ENCODE results near the gene LRMDA.

The LRMDA gene

DNA sequence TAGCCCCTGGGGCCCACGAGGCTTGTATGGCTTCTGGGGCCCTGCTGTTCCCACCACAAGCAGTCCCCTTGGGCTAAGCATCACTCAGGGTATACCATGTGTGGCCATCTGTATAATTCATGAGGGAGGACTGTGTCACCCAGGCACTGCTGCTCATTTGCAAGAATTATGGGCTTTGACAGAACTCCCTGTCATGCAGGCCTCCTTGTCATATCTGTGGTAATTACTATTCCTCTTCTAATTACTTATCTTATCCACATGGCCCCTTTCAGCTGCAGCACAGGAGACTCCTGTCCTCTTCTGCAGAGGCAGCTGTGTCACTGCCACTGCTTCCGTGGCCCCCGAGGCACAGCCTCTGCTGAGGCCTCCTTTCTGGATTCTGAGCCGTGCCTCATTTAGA, 46.3 kb downstream of the LRMDA start:
- no peak for DNase-seq

DNA sequence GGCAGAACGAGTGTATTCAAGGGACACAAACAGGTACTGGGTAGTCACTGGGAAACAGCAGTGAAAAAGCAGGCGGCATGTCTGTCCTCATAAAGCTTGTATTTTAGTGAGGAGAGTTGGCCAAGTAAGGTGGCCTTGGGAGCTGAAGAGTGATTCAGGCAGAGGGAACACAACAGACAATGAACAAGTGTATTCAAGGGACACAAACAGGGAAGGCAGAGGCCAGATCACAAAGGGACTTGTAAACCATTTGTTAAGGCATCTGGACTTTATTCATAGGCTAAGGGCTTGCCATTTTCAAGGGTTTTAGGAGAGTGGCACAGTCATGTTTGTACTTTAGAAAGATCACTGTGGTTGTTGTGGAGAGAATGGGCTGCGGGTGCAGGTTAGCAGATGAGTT, 49.0 kb downstream of the LRMDA start:
- DNase-seq: no peak

DNA sequence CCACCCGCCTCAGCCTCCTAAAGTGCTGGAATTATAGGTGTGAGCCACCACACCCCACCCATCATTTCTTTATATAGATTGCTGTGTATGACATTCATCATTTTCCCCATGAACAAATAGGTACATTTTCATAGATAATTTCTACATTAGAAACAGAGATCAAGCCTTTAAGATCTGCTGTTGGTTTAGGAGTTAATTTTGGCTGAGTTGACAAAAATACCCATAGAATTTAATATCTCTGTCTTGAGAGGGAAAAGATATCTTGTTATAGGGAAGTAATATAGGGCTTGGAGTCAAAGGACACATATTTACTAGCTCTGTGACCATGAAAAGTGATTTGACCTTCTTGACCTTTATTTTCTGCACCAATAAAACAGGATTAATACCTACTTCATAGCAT, 51.8 kb downstream of the LRMDA start:
- DNase-seq: no peak

DNA sequence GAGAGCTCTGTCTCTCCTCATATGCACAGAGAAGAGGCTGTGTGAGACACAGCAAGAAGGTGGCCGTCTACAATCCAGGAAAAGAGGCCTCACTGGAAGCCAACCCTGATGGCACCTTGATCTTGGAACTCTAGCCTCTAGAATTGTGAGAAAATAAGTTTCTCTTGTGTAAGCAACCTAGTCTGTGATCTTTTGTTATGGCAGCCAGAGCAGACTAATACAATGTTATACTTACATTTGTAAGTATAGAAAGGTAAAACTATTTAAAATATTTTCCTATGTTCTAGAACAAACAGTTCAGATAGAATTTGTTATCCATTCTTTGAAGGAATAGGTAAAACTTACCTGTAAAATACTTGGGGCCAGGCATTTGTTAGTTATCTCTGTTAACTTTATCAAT, 53.3 kb downstream of the LRMDA start:
- DNase-seq: no peak

DNA sequence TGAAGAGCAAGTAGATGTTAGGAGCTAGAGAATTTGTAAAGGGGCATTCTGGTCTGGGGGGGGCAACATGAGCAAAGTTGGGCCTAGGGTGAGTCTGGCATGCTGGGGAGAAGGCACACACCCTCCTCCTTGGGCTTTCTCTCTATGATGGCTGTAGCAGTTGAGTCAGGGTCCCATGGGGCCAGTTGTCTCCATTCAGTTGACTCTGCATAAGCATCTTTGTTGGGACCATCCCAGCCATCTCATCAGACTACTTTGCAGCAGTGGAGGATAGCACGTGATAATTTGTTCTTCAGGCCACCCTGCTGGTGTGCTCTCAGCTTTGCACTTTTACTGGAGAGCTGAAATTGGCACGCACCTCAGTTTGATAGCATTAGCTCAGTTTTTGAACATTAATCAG, 55.2 kb downstream of the LRMDA start:
- no peak for DNase-seq

DNA sequence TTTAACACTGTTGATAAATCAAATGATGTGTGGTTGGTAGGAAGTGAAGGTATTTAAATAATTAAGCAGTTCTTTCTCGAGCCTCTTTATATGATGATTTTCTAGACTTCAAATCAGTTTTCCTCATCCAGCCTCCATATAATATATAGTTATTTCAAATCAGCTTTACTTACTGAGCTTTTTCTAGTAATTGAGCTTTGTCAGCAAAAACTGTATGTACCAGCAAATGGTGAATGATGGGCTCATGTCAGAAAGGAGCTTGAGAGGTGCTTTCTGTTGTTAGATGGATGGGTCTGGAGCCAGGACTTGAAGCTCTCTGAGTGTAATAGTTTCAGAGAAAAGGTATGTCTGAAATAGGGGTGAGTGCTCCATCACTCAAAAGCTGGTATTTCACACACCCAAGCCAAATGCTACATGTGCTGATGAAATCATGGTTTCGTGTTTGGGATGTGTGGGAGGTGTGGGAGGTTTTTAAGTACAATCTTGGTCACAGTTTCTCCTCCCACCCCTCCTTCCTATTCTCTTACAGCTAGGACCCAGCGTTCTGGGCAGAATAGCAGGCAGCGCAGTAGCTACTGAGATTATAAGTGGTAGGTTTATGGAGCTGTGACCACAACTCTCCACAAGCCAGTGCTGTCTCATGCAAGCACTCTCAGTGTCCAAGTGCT, 55.8 kb downstream of the LRMDA start:
- DNase-seq: no peak

DNA sequence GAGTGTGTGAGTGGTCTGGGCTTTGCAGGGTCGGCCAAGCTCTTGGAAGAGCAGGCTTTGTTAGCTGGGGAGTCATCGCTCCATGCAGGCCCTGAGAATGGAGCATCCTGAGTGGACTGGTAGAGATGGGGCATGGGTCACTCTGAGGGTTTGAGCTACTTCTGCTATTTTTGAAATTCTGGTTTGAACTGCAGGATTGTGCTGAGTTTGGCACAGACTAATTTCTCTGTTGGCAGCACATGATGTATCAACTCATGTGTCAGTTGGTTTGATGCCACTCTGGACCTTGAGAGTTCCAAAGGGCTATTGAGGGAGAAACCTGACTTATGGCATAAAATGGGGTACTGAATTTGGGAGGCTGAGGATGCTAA, 56.3 kb downstream of the LRMDA start:
- DNase-seq: no peak

DNA sequence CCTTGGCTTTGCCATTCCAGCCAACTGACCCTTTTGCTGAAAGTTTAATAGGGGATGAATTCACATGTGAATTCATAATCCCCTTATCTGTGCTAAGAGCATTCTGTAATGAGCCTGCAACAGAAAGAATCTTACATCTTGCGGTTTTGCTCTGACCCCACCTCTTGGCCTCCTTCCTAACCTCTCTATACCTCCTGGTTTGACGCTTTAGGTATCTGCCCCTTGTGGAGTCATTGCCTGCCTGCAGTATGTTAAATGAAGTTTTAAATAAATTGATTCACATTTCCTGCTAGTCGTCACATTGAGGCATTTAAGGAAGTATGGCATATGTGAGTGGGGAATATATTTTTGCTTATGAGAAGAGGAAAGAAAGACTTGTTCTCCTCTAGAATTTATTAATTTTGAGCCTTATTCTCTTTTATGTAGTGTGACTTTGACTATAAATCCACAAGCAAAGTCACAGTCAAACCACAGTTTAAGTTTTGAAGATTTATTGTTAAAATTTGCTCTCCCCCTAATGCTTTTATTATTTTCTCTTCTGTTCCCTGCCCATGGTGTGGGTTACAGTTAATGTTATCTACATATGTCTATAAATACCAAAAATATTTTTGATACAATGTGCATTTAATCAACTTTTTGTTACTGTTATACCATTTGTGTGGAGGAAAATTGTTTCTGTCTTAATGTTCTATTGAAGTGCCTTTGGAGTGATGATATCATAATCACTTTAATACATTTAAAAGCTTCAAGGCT, 60.9 kb downstream of the LRMDA start:
- no peak for DNase-seq

DNA sequence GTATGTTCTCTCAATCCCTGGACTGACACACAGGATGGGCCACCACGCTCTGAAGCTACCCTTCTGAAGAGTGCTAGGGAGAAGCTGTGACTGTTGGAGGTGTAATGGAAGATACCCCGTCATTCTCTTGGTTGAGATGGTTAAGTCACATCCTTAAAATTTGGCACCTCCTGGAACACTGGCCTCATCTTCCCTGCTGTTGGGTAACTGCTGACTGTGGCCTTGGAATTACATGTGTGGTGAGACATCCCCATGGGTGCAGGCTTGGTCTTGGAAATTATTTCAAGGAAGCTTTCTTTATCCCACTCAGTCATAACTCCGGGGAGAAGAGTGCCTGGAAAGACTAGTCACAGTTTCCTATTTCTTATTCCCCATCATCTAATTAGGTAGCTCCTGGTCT, 62.0 kb downstream of the LRMDA start:
- DNase-seq: no peak

DNA sequence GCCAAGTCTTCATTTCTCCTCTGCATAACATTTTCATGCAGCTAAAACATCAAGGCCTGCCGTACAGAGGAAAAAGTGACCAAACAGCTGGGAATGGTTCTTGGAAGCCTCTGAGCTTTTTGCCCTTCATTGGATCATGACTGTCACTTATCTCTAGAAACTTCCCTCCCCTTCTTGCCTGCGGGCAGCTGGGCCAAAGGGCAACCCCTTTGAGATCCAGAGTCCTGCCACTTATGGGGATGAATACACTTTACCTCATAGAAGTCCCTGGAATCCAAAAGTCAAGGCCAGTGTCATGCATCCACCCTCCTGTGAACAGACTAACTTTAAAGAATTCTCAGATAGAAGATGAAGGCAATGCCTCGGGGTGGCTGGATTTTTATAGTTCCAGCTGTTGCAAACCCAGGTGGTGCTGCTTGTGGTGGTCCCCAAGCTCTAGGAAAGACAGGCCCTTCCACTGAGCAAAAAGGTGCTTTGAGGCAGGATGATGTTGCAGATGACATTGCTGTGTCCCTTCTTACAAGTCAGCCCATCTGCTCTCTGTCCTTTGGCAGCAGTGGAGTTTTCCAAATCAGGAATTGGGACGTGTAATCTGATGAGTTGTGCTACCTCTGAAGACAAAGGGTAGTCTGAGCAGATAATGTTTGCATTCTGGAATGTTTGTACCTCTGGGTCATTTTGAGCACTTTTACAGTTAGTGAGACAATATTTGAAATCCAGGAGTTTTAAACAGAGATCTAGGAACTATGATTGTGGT, 64.2 kb downstream of the LRMDA start:
- DNase-seq: no peak

DNA sequence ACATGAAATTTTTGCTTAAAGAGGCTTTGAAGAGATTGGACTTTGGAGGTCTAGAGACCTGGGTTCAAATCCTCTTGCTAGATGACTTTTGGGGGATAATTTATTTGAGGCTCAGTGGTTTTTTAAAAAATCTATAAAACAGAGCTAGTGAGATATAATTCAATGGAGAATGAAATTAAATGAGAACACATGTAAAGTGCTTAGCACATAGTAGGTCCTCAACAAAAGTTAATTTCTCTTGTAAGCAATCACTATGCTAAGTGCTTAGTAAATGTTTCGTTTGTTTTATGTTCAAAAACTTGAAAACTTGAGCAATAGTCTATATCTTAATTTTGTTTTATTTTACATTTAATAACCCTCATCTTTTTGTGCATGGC, 64.8 kb downstream of the LRMDA start:
- DNase-seq: no peak

DNA sequence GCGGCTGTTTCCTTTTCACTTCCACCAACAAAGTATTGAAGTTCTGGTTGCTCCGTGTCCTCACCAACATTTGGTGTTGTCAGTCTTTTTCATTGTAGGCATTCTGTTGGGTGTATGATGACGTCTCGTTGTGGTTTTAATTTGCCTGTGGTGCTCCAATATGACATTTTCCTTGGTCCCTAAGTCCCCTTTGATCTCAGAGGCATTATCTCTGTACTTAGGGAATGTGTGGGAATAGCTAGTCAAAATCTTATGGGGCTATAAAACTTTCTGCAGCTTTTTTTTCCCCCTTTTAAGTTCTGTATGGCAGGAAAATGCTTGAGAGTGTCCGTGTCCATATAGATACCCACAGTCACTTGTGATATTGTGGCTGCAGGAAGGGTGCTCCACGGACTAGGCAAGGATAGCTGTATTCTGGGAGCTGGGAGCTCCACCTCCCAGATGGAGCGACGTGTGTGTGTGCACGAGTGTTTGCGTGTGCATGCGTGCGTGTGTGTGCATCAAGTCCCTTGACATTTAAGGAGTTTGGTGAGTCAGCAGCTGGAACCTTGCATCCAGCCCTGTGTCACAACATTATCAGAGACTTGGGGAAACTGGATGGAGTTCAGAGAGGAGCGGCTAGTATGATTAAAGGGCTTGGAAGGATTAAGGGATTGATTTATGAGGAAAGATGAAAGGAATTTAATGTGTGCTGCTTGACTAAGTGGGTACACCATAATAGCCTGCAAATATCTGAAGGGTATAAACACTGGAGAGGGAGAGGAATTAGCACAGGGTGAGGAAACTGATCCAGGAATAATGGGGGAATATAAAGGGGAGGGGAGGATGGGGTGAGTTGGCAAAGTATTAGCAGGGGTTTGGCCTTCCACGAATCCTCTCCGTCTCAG, 66.8 kb downstream of the LRMDA start:
- no peak for DNase-seq

DNA sequence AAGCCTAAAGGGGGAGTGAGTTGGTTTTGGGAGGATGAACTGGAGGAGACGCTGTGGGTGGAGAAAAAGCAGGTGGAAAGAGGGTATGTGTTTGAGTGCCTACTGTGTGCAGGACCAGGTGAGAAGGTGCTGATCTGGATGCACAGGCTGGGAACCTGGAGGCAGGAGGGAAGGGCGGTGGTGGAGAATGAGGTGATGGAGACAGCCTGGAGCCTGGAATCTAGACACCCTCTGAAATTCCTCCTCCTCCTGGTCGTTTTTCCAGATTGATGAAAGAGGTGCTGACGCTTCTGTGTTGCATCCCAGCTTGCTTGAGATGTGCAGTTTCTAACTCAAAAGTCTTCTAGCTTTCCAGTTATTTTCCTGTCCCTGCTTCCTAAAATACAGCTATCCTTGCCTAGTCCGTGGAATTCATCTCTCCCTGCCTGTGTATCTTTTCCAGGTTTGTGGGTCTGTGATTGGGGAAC, 67.5 kb downstream of the LRMDA start:
- DNase-seq: no peak

DNA sequence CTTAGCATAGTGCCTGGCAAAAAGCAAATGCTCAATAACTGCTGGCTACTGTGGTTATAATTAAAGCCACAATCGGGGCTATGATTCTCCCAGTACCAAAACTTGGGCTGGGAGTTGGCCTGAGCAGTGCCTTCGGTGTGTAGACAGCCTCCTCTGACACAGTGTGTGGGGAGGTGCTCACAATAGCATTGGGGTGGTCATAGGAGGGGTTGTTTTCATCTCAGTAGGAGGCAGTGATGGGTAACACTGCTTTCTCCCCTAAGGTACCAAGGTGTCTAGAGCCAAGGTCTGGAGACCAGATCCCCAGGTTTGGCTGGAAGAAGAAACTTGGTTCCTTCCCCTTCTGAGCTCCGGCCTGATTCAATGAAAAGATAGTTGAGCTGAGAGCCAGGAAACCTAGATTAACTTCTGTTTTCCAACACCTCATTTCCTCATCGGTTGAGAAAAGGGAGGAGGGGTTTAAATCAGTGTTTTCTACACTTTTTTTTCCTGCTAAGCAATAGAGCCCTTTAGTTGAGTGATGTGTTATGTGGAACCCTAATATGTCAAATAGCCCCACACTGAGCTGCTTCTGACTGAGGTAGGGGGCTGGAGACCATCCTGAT, 68.2 kb downstream of the LRMDA start:
- no peak for DNase-seq

DNA sequence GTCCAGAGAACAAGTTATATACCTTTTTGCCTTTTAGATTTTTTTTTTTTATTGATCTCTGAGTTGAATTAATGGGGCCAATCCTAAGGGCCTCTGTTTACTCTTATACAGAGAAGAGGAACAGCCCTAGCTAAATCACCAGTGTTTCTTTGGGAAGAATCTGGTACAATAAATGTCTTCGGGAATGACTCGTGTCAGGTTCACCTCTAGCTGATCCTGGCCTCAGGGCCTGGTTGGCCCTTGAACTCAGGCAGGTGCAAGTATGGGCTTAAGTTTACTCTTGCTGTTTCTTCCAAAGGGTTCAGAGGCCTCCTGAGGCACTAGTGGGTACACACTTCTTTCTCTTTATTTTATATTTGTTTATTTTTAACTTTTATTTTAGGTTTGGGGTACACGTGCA, 71.0 kb downstream of the LRMDA start:
- no peak for DNase-seq

DNA sequence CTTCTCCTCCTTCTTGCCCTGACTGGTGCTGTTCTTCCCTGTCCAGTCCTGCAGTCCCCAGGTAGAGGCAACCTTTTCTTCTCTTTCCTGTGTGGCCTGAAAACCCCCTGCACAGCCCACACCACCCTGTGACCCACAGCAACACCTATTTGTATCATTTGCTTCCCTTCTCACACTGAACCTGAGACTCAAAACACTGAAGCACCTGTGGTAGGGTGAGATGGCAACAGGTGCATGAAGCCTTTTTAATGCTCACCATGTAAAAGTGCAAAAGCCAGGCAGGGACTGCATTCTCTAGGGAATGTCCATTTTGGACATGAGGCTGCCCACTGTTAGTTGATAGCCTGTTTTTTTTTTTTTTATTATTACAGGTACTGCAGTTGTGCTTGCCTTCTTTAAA, 71.4 kb downstream of the LRMDA start:
- DNase-seq: no peak

DNA sequence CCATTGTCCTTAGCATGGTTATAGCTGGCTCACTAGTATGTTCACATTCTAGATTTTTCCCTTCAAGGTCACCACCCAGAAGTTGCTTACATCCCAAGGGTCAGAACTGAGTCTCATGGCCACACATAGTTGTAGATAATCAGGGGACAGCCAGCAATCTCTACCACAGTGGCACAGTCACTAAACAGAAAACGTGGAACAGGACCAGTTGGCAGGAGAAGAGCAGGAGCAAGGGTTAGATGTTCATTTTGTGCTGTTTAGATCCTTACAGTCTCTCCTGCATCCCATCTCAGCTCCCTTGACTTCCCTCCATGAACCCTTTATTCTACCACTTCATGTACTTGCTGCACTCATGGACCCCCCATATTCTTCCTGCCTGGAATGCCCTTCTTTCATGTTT, 73.9 kb downstream of the LRMDA start:
- no peak for DNase-seq

DNA sequence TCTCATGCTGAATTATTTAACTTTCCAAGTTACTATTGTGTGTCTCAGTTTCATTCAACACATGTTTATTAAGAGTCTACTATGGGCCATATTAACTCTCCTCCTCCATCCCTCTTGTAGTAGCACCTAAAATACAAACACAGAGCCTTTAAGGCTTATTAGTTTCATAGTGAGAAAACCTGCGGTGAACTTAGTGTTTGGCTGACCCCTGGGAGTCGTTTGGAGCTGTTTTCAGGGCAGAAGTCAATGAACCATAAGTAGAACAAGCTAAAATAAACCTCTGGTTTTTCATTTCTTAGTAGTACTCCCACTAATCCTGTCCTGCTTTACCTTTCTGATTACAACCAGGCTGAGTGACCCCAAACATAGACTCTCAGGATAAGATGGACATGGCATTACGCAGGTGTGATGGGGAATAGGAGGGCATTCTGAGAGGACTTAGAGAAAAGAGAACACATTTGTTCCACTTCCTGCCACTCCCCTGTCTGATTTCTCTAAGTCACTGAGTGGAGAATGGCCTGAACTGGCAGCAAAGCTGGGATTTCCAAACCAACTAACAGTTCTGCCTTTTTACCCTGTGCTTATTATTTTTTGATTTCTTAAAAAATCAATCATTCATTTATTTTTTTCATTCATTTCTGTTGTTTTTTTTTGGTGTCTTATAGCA, 74.5 kb downstream of the LRMDA start:
- DNase-seq: no peak

DNA sequence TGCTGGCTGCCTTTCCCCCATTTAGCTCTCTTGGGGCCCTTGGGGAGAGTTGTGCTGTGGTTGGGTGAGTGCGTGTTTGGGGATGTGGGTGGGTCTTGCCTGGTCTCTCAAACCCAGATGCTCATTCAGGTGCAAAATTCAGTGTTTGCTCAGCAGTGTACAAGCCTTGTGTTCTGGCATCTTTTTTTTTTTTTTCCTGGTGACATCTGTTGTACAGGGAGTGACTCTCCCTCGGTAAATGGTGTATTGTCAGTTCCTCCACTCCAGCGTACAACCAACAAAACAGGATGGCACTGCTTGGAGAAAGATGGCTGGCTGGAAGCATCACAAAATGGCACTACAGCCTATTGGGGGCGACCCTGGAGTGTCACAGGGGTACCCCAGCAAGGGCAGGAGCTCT, 75.5 kb downstream of the LRMDA start:
- DNase-seq: no peak

DNA sequence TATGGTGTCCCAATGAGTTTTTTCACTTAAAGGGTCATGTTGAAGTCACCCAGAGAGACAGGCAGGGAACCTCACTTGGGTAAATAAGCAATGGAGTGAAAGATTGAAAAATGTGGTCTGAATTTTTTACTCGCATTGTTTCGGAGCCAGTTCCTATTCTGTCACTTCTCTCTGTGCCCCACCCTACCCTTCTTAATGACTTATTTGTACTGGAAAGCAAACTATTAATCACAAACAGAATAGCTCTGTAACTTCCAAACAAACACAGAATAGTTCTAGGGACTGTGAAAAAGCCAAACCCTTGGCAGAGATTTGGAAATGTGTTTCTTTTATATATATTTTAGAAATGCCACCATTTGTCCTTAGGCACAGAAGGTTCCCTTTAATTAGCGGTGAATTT, 76.0 kb downstream of the LRMDA start:
- DNase-seq: no peak

DNA sequence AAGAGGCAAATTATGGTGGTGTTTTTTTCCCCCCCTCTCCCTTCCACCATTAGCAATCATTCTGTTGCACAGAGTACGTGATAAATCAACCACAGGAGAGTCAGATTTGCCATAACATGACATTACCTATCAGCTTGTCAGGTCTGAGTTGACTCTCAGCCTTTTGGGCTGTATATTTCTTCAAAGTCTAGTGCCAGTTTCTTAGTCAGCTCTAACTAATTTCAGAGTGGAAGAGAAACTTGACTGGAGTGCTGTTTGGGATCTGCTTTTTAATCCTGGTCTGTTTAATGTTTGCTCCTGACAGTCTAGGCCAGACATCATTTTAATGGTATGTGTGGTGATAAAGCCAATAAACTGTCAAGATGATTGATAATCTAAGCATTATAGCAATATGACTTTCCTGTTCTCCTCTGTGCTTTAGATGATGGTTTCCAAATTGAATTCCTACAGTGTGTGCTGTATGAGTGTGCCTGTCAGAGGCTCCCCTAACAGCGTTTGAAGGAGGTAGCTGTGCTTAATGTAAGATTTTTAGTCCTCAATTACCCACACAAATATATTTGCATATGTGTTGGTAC, 76.9 kb downstream of the LRMDA start:
- no peak for DNase-seq

DNA sequence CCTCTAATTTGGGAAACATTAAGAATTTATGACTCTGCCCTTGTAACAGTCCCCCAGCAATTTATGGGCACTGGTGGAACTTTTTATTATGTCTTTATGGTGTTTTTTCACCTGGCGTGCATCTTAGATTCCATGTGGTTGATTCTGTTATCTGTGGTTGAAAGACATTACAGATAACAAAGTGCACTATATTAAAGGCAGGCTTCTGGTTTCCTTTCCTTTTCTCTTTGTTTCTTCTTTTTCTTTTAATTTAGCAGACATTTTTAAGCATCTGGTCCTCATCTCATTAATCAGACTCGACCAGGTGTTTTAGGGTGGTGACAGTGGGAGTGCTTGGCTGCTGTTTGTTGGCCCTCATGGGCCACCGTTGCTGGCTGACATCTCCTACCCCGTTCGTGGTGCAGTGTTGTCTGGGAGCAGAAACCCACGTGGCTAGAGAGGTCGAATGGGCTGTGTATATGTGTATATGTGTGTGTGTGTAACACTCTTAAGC, 77.4 kb downstream of the LRMDA start:
- DNase-seq: no peak
